IMR-90 (cell line): Measurements from ENCODE around the gene RELL1.

Source experiments
- BHLHE40 ChIP-seq: fragments of 150-350 bp; IDR thresholded peaks from 2 replicates; pipeline ENCODE4 v1.6.1; 2016; ENCODE audit warnings: mild to moderate bottlenecking, low read depth, low read length
- CEBPB ChIP-seq: IDR thresholded peaks from 2 replicates; pipeline ENCODE4 v1.6.1; 2012; ENCODE audit warnings: low read depth, low read length, improper control_type of control experiment
- CHD1 ChIP-seq: IDR thresholded peaks from 2 replicates; pipeline ENCODE4 v1.6.1; 2012; ENCODE audit warnings: low read depth, low read length, improper control_type of control experiment
- CTCF ChIP-seq: conservative IDR thresholded peaks from 2 replicates; pipeline ENCODE4 v1.5.1; 2012; ENCODE audit warnings: mild to moderate bottlenecking, low read depth, low read length, improper control_type of control experiment
- ELK1 ChIP-seq: fragments of 150-350 bp; IDR thresholded peaks from 2 replicates; pipeline ENCODE4 v1.6.1; 2016; ENCODE audit warnings: low read depth, mild to moderate bottlenecking, low read length, moderate library complexity, borderline replicate concordance
- FOS ChIP-seq: fragments of 150-350 bp; IDR thresholded peaks from 2 replicates; pipeline ENCODE4 v1.6.1; 2016; ENCODE audit warnings: low read depth, low read length
- MAFK ChIP-seq: IDR thresholded peaks from 2 replicates; pipeline ENCODE4 v1.6.1; 2012; ENCODE audit warnings: low read depth, low read length, improper control_type of control experiment
- MXI1 ChIP-seq: IDR thresholded peaks from 2 replicates; pipeline ENCODE4 v1.6.1; 2012; ENCODE audit warnings: low read depth, mild to moderate bottlenecking, low read length, moderate library complexity, borderline replicate concordance
- POLR2A ChIP-seq: IDR thresholded peaks from 2 replicates; pipeline ENCODE4 v1.6.1; 2012; ENCODE audit warnings: mild to moderate bottlenecking, low read depth, low read length
- RAD21 ChIP-seq: IDR thresholded peaks from 2 replicates; pipeline ENCODE4 v1.6.1; 2012; ENCODE audit warnings: low read length, improper control_type of control experiment
- RCOR1 ChIP-seq: IDR thresholded peaks from 2 replicates; pipeline ENCODE4 v1.6.1; 2012; ENCODE audit warnings: mild to moderate bottlenecking, low read length, improper control_type of control experiment; ENCODE audit not compliant: insufficient replicate concordance
- SMC3 ChIP-seq: fragments of 150-350 bp; IDR thresholded peaks from 2 replicates; pipeline ENCODE4 v1.6.1; 2016; ENCODE audit warnings: low read depth, mild to moderate bottlenecking, antibody characterized with exemption, low read length, moderate library complexity
- USF2 ChIP-seq: fragments of 150-350 bp; IDR thresholded peaks from 2 replicates; pipeline ENCODE4 v1.6.1; 2017; ENCODE audit warnings: mild to moderate bottlenecking, antibody characterized with exemption, low read length, low read depth

- TF ChIP-seq CTCF (no peak), FOS (no peak), ELK1 (no peak), CEBPB (no peak), RCOR1 (no peak), POLR2A (no peak), RAD21 (no peak), USF2 (no peak), SMC3 (no peak), CHD1 (no peak), BHLHE40 (no peak), MAFK (no peak), MXI1 (no peak)
Observed at GRCh38 chr4:37646247-37646646, 39.9 kb downstream of the RELL1 start.
